GM12892 (cell line): Measurements from ENCODE around the gene OPCML.

Source experiments
- POLR2A ChIP-seq: IDR thresholded peaks from 2 replicates; pipeline ENCODE4 v1.6.1; 2011; ENCODE audit warnings: low read depth, low read length, control low read depth
- TAF1 ChIP-seq: IDR thresholded peaks from 2 replicates; pipeline ENCODE4 v1.6.1; 2011; ENCODE audit warnings: low read depth, mild to moderate bottlenecking, control low read depth, low read length, borderline replicate concordance

DNA sequence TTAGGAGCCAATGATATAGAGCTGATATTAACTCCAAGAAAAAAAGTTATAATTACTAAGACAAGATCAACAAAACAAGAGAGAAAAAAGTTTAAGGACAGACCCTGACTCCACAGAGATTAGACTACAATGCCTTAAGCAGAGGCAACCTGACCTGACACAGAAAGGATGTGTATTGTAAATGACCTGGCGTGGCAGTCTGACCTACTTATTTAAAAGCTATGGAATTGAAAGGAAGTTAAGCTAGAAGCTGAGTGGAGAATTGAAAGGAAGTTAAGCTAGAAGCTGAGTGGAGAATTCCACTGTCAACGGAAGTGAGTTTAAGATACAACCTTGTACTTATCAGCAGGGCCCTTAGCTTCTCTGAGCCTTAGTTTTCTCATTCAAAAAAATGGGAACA is 885.4 kb downstream of the OPCML start:
- TF ChIP-seq POLR2A = no peak
- no peak for TF ChIP-seq TAF1
